H9 (cell line): ENCODE results near the gene TBC1D17. TPM values are rescaled to one million over a fixed set of nuclear protein-coding genes. Genes with fewer than 3 reads are reported as not detected.
A peak's percentile ranks its signal among the peaks of the same experiment; 100 is the strongest.

ENCODE experiments used
- DNase-seq: peaks from one replicate; pipeline ENCODE4 v3.0.0-alpha.2; 2017
- H2AFZ ChIP-seq: one replicate; pipeline ENCODE4 v1.6.1; 2013; ENCODE audit warnings: mild to moderate bottlenecking, low read length, control low read depth, moderate library complexity
- H2AK5ac ChIP-seq: 2 replicates; pipeline ENCODE4 v1.6.1; 2013; ENCODE audit warnings: low read length, control low read depth, mixed read lengths; ENCODE audit not compliant: insufficient read length
- H2BK120ac ChIP-seq: one replicate; pipeline ENCODE4 v1.6.1; 2013; ENCODE audit warnings: low read depth, mild to moderate bottlenecking, low read length, control low read depth, inconsistent platforms; ENCODE audit not compliant: poor library complexity, severe bottlenecking
- H2BK12ac ChIP-seq: 2 replicates; pipeline ENCODE4 v1.6.1; 2013; ENCODE audit warnings: low read length, control low read depth, mixed read lengths, low read depth; ENCODE audit not compliant: insufficient read length
- H2BK15ac ChIP-seq: 2 replicates; pipeline ENCODE4 v1.6.1; 2013; ENCODE audit warnings: low read depth, low read length, control low read depth
- H2BK20ac ChIP-seq: one replicate; pipeline ENCODE4 v1.6.1; 2013; ENCODE audit warnings: low read depth, mild to moderate bottlenecking, low read length, control low read depth, inconsistent platforms; ENCODE audit not compliant: poor library complexity, severe bottlenecking
- H2BK5ac ChIP-seq: 2 replicates; pipeline ENCODE4 v1.6.1; 2013; ENCODE audit warnings: low read length, control low read depth, mixed read lengths; ENCODE audit not compliant: insufficient read length
- H3K14ac ChIP-seq: 2 replicates; pipeline ENCODE4 v1.6.1; 2013; ENCODE audit warnings: low read length, control low read depth; ENCODE audit not compliant: insufficient read depth
- H3K18ac ChIP-seq: 2 replicates; pipeline ENCODE4 v1.6.1; 2013; ENCODE audit warnings: low read depth, mild to moderate bottlenecking, mixed read lengths, low read length, control low read depth; ENCODE audit not compliant: insufficient read length
- H3K23ac ChIP-seq: 2 replicates; pipeline ENCODE4 v1.6.1; 2013; ENCODE audit warnings: low read length, control low read depth, mixed read lengths, low read depth; ENCODE audit not compliant: insufficient read length
- H3K23me2 ChIP-seq: 2 replicates; pipeline ENCODE4 v1.6.1; 2013; ENCODE audit warnings: low read depth, mild to moderate bottlenecking, mixed read lengths, low read length, control low read depth; ENCODE audit not compliant: insufficient read length, poor library complexity, severe bottlenecking
- H3K27ac ChIP-seq: 2 replicates; pipeline ENCODE4 v1.5.1; 2013; ENCODE audit warnings: low read length, control low read depth, mixed read lengths, low read depth; ENCODE audit not compliant: insufficient read length
- H3K27me3 ChIP-seq: 2 replicates; pipeline ENCODE4 v1.6.1; 2013; ENCODE audit warnings: low read length, control low read depth, inconsistent platforms; ENCODE audit not compliant: insufficient read depth
- H3K4ac ChIP-seq: 2 replicates; pipeline ENCODE4 v1.6.1; 2013; ENCODE audit warnings: low read depth, mild to moderate bottlenecking, control low read depth, inconsistent platforms, low read length, moderate library complexity
- H3K4me1 ChIP-seq: 2 replicates; pipeline ENCODE4 v1.6.1; 2013; ENCODE audit warnings: low read length, control low read depth, inconsistent platforms; ENCODE audit not compliant: insufficient read depth
- H3K4me2 ChIP-seq: 2 replicates; pipeline ENCODE4 v1.6.1; 2013; ENCODE audit warnings: low read length, control low read depth, mixed read lengths; ENCODE audit not compliant: insufficient read length, insufficient read depth
- H3K56ac ChIP-seq: 2 replicates; pipeline ENCODE4 v1.6.1; 2013; ENCODE audit warnings: low read depth, mild to moderate bottlenecking, mixed read lengths, low read length, control low read depth; ENCODE audit not compliant: insufficient read length
- H3K79me1 ChIP-seq: 2 replicates; pipeline ENCODE4 v1.6.1; 2013; ENCODE audit warnings: low read depth, mild to moderate bottlenecking, moderate library complexity, low read length, control low read depth, inconsistent platforms; ENCODE audit not compliant: insufficient read depth, poor library complexity, severe bottlenecking
- H3K79me2 ChIP-seq: 2 replicates; pipeline ENCODE4 v1.6.1; 2013; ENCODE audit warnings: low read length, control low read depth, inconsistent platforms; ENCODE audit not compliant: insufficient read depth
- H3K9ac ChIP-seq: 2 replicates; pipeline ENCODE4 v1.6.1; 2013; ENCODE audit warnings: low read length, control low read depth, mixed read lengths; ENCODE audit not compliant: insufficient read length; ENCODE audit errors: extremely low read depth
- H3K9me3 ChIP-seq: one replicate; pipeline ENCODE4 v1.6.1; 2013; ENCODE audit warnings: low read depth, low read length, inconsistent platforms; ENCODE audit not compliant: control insufficient read depth
- H3T11ph ChIP-seq: one replicate; pipeline ENCODE4 v1.6.1; 2013; ENCODE audit warnings: mild to moderate bottlenecking, low read length, control low read depth, inconsistent platforms
- H4K20me1 ChIP-seq: one replicate; pipeline ENCODE4 v1.6.1; 2013; ENCODE audit not compliant: control insufficient read depth, insufficient read length, insufficient read depth
- H4K5ac ChIP-seq: 2 replicates; pipeline ENCODE4 v1.6.1; 2013; ENCODE audit warnings: low read depth, mild to moderate bottlenecking, mixed read lengths, low read length, control low read depth; ENCODE audit not compliant: insufficient read length
- H4K8ac ChIP-seq: replicated peaks from 2 replicates; pipeline ENCODE4 v1.6.1; 2013; ENCODE audit warnings: low read length, control low read depth, mixed read lengths, low read depth; ENCODE audit not compliant: insufficient read length
- H4K91ac ChIP-seq: 2 replicates; pipeline ENCODE4 v1.6.1; 2013; ENCODE audit warnings: low read depth, mild to moderate bottlenecking, moderate library complexity, mixed read lengths, low read length, control low read depth; ENCODE audit not compliant: insufficient read length
- H3K27ac Mint-ChIP-seq, 3 experiments: 2 replicates in 2 of 3; 3 replicates in 1 of 3; pipeline ENCODE4 v1.8.0; 2020 to 2021; ENCODE audit warnings: mixed read lengths in 3 of 3, mild to moderate bottlenecking in 1 of 3, moderate library complexity in 1 of 3
- H3K27me3 Mint-ChIP-seq: 2 replicates; pipeline ENCODE4 v1.8.0; 2021; ENCODE audit warnings: low read depth, mild to moderate bottlenecking, moderate library complexity, mixed read lengths
- H3K36me3 Mint-ChIP-seq, 3 experiments: 2 replicates in 2 of 3; 3 replicates in 1 of 3; pipeline ENCODE4 v1.8.0; 2020 to 2021; ENCODE audit warnings: low read depth in 3 of 3, mixed read lengths in 3 of 3; ENCODE audit not compliant: insufficient read depth in 1 of 3
- H3K4me1 Mint-ChIP-seq, 2 experiments: 2 replicates each; pipeline ENCODE4 v1.8.0; 2020; ENCODE audit warnings: mixed read lengths in 2 of 2
- H3K4me3 Mint-ChIP-seq, 2 experiments: 2 replicates in 1 of 2; 3 replicates in 1 of 2; pipeline ENCODE4 v1.8.0; 2020 to 2021; ENCODE audit warnings: mild to moderate bottlenecking in 2 of 2, mixed read lengths in 2 of 2, moderate library complexity in 1 of 2
- H3K9me3 Mint-ChIP-seq, 2 experiments: 2 replicates in 1 of 2; 3 replicates in 1 of 2; pipeline ENCODE4 v1.8.0; 2020; ENCODE audit warnings: mild to moderate bottlenecking in 2 of 2, mixed read lengths in 2 of 2, moderate library complexity in 1 of 2
- WGBS: extraction: QIAGEN DNeasy Blood & Tissue Kit; methylation state at CpG from one replicate; pipeline ENCODE4 v1.1.7; 2013; ENCODE audit warnings: missing lambda C conversion rate, low lambda C conversion rate, mixed read lengths; ENCODE audit not compliant: insufficient read length; ENCODE audit errors: extremely low coverage; 5-methylcytosine and 5-hydroxymethylcytosine counted together
- total RNA-seq: library from RNA; stranded (reverse); gene quantifications from 2 replicates; pipeline ENCODE4 v1.2.1, GENCODE V29; 2021
- TF ChIP-seq, protein P1 (sequence below): fragments of 200-600 bp; sonication (generic); conservative IDR thresholded peaks from 3 replicates; pipeline ENCODE4 v1.8.0; 2021; ENCODE audit warnings: antibody characterized with exemption, mild to moderate bottlenecking

The TBC1D17 gene
- total RNA-seq, 1 experiment from 2014 or later, result 33.6 TPM

DNA sequence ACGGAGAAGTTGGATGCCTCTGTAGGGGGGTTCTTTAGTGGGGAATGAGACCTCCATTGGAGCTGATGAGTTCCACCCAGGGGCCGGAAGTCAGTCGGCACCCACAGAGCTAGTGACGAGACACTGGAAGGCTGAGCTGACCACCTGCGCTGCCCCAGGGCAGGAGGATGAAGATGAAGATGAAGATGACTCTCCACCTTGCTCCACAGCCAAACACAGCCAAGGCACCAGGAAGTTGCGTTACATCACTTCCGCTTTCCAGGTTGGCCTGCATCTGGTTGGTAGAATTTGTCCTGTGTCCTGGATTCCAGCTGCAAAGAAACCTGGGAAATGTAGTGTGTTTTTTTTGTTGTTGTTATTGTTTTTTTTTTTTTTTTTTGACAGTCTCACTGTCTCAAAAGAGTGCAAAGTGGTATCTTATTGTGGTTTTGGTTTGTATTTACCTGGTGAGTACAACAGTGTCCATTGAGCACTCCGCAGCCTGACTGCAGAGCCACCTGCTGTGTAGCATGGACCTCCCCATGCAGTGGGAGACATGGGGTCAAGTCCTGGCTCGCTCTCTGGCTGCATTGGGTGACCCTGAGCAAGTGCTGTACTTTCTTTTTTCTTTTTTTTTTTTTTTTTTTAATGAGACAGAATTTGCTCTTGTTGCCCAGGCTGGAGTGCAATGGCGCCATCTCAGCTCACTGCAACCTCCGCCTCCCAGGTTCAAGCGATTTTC, 1.9 kb downstream of the TBC1D17 start:
- H3K14ac ChIP-seq, result no peak overlapping the region
- H3K18ac ChIP-seq, result no peak overlapping the region
- H3K4me3 Mint-ChIP-seq, result no peak overlapping the region
- H3K36me3 Mint-ChIP-seq, result peaks cover 43 to 54% (median 54%) of the 10 kb centered on the region in 3 experiments
- no peak overlapping the region for H2BK20ac ChIP-seq
- no peaks in the 10 kb centered on the region; the same call in 1 of the 2 replicates for H3K79me2 ChIP-seq
- H4K8ac ChIP-seq, result no peak overlapping the region
- H3K9me3 ChIP-seq, result no peaks in the 10 kb centered on the region
- H3K4ac ChIP-seq, result no peak overlapping the region
- no peak overlapping the region for H3K23ac ChIP-seq
- no peak overlapping the region for H2AFZ ChIP-seq
- no peak overlapping the region for H2AK5ac ChIP-seq
- no peak overlapping the region for H4K5ac ChIP-seq
- TF ChIP-seq, protein P1, sequence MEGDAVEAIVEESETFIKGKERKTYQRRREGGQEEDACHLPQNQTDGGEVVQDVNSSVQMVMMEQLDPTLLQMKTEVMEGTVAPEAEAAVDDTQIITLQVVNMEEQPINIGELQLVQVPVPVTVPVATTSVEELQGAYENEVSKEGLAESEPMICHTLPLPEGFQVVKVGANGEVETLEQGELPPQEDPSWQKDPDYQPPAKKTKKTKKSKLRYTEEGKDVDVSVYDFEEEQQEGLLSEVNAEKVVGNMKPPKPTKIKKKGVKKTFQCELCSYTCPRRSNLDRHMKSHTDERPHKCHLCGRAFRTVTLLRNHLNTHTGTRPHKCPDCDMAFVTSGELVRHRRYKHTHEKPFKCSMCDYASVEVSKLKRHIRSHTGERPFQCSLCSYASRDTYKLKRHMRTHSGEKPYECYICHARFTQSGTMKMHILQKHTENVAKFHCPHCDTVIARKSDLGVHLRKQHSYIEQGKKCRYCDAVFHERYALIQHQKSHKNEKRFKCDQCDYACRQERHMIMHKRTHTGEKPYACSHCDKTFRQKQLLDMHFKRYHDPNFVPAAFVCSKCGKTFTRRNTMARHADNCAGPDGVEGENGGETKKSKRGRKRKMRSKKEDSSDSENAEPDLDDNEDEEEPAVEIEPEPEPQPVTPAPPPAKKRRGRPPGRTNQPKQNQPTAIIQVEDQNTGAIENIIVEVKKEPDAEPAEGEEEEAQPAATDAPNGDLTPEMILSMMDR, result no peak
- H3K56ac ChIP-seq, result no peak overlapping the region
- no peak overlapping the region for H3T11ph ChIP-seq
- H4K91ac ChIP-seq, result no peak overlapping the region
- H3K4me1 Mint-ChIP-seq, result peaks cover 18 to 28% of the 10 kb centered on the region in 2 experiments
- H3K9ac ChIP-seq, result no peak overlapping the region
- H4K20me1 ChIP-seq, result no peaks in the 10 kb centered on the region
- no peaks in the 10 kb centered on the region for H3K9me3 Mint-ChIP-seq
- H3K27ac Mint-ChIP-seq, result peak overlapping the region in 1 of 3 experiments; percentile 63; a peak in 2 of 7 replicates
- no peaks in the 10 kb centered on the region for H3K79me1 ChIP-seq
- no peak overlapping the region for H2BK15ac ChIP-seq
- H3K4me1 ChIP-seq, result no peaks in the 10 kb centered on the region
- no peak overlapping the region for H2BK5ac ChIP-seq
- H2BK120ac ChIP-seq, result no peak overlapping the region
- no peak for DNase-seq
- H3K27me3 ChIP-seq, result no peaks in the 10 kb centered on the region
- H3K27me3 Mint-ChIP-seq, result no peaks in the 10 kb centered on the region
- WGBS, result no CpG with 5 or more reads among the region's 12 CpGs
- H3K4me2 ChIP-seq, result peak overlapping the region; percentile 78
- H2BK12ac ChIP-seq, result no peak overlapping the region
- H3K23me2 ChIP-seq, result peaks cover 11% of the 10 kb centered on the region
- H3K27ac ChIP-seq, result no peak overlapping the region
